Duodenal mucosa (tissue), 2 donors: ENCODE data around the gene PLPP4.

Source experiments
- H3K27ac ChIP-seq: one replicate; pipeline ENCODE4 v1.7.0; 2013; ENCODE audit warnings: low read depth, low read length
- H3K27me3 ChIP-seq, 2 donors: one replicate each; pipeline ENCODE4 v1.7.0; 2013; ENCODE audit warnings: low read length in 2 of 2, control low read depth in 1 of 2; ENCODE audit not compliant: insufficient read depth in 2 of 2, control insufficient read depth in 1 of 2
- H3K36me3 ChIP-seq, 2 donors: one replicate each; pipeline ENCODE4 v1.7.0; 2013; ENCODE audit warnings: low read length in 2 of 2, control low read depth in 1 of 2; ENCODE audit not compliant: insufficient read depth in 2 of 2, control insufficient read depth in 1 of 2
- H3K4me1 ChIP-seq, 2 donors: one replicate each; pipeline ENCODE4 v1.7.0; 2013; ENCODE audit warnings: low read length in 2 of 2, control low read depth in 1 of 2; ENCODE audit not compliant: insufficient read depth in 2 of 2, control insufficient read depth in 1 of 2
- H3K4me3 ChIP-seq, 2 donors: one replicate each; pipeline ENCODE4 v1.7.0; 2013; ENCODE audit warnings: low read length in 2 of 2, low read depth in 1 of 2
- H3K9ac ChIP-seq, 2 donors: one replicate each; pipeline ENCODE4 v1.7.0; 2013; ENCODE audit warnings: low read length in 2 of 2, low read depth in 1 of 2
- H3K9me3 ChIP-seq, 2 donors: one replicate each; pipeline ENCODE4 v1.7.0; 2013; ENCODE audit warnings: low read length in 2 of 2, control low read depth in 1 of 2; ENCODE audit not compliant: control insufficient read depth in 1 of 2

PLPP4 gene

GRCh38 chr10:120580918-120581895, 124.2 kb downstream of the PLPP4 start:
- Histone ChIP-seq H3K9me3 (no peaks in the 10 kb centered on the region), H3K36me3 (no peaks in the 10 kb centered on the region), H3K27ac (no peak overlapping the region), H3K9ac (no peak overlapping the region), H3K4me1 (no peaks in the 10 kb centered on the region), H3K27me3 (no peaks in the 10 kb centered on the region), H3K4me3 (no peak overlapping the region)

DNA sequence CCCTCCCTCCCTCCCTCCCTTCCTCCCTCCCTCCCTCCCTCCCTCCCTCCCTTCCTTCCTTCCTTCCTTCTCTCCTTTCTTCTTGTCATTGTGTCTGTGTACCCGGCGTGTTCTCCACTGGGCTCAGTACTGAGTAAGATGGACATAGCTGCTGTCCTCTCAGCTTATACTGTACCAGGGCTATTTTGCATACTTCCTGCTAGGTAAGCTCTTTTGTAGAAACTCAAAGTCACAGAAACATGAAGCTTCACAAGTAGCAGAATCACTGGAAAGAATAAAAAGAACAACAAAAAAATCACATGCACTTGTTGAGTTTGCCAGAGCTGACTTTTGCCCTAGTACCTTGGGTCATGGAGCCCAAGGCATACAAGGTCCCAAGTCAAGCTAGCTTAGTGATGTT, 125.7 kb downstream of the PLPP4 start:
- no peaks in the 10 kb centered on the region for H3K36me3 ChIP-seq
- no peak overlapping the region for H3K9ac ChIP-seq
- no peaks in the 10 kb centered on the region for H3K9me3 ChIP-seq
- no peaks in the 10 kb centered on the region for H3K4me1 ChIP-seq
- no peaks in the 10 kb centered on the region for H3K27me3 ChIP-seq
- H3K4me3 ChIP-seq = no peak overlapping the region
- no peak overlapping the region for H3K27ac ChIP-seq

DNA sequence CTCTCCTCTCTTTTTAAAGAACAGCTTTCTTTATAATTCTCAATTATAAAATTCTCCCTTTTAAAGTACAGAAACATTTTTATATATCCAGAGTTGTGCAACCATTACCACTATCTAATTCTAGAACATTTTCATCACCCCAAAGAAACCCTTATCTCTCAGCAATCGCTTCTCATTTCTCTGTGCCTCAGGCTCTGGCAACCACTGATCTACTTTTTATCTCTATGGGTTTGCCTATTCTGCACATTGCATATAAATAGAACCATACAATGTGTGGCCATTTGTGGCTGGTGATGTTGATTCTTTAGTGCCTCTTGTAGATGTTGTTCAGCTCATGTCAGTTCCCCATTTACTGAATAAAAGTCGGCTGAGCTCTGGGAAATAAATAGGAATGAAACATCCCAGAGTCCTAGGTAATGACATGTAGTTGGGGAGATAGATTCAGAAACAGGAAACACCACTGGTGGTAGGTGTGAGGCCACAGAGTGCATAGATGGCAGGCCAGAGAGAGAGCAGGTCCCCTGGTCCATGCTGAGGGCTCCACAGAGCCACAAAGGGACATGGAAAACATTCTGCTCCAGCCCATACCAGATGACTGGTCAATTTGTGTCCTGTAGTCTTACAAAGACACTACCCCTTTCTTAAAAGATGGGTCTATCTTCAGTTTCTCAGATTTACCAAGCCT, 126.5 kb downstream of the PLPP4 start:
- Histone ChIP-seq H3K27me3 (no peaks in the 10 kb centered on the region), H3K9me3 (no peaks in the 10 kb centered on the region), H3K4me3 (no peak overlapping the region), H3K9ac (no peak overlapping the region), H3K4me1 (no peaks in the 10 kb centered on the region), H3K36me3 (no peaks in the 10 kb centered on the region), H3K27ac (no peak overlapping the region)

DNA sequence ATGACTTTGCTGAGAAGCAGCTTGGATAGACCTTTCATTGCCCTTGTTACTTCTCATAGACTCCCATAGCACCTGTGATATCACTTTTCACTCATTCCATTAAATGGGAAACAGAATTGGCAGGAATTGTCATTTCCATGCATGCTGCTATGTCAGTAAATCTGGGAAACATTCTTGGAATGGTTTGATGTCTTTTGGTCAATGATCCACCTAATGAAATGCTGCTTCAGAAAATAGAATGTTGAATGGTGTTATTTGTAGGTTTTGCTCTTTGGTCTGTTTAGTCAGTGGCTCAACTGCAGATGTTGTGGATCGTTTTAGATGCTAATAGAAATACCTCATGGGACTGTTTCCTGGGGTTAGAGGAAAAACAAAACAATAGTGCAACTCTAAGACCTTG, 127.8 kb downstream of the PLPP4 start:
- no peaks in the 10 kb centered on the region for H3K4me1 ChIP-seq
- H3K36me3 ChIP-seq = no peaks in the 10 kb centered on the region
- no peaks in the 10 kb centered on the region for H3K27me3 ChIP-seq
- H3K27ac ChIP-seq = no peak overlapping the region
- H3K9ac ChIP-seq = no peak overlapping the region
- no peak overlapping the region for H3K4me3 ChIP-seq
- no peaks in the 10 kb centered on the region for H3K9me3 ChIP-seq

- Histone ChIP-seq H3K4me1 (no peaks in the 10 kb centered on the region), H3K4me3 (no peak overlapping the region), H3K9me3 (no peaks in the 10 kb centered on the region), H3K27ac (no peak overlapping the region), H3K36me3 (no peaks in the 10 kb centered on the region), H3K9ac (no peak overlapping the region), H3K27me3 (no peaks in the 10 kb centered on the region)
These were observed 129.4 kb downstream of the PLPP4 start for GRCh38 chr10:120586471-120586872.

DNA sequence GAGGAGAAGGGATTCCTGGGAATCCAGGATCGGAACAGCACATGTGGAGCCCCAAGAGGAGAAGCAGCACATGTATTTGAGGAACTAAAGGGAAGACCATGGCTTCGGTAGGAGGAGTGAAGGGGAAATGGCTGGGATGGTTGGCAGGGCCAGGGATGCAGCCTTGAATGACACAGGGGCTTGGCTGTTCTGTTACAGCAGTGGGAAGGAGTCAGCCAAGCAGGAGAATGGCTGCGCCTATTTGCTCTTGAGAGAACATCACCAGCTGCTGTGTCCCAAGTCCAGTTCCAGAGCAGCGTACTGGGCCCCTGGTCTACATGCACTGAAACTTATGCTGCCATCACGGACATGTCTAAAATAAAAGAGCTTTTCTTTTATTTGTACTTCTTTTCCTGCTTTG, 130.0 kb downstream of the PLPP4 start:
- Histone ChIP-seq H3K36me3 (no peaks in the 10 kb centered on the region), H3K4me1 (no peaks in the 10 kb centered on the region), H3K4me3 (no peak overlapping the region), H3K9me3 (no peaks in the 10 kb centered on the region), H3K9ac (no peak overlapping the region), H3K27ac (no peak overlapping the region), H3K27me3 (no peaks in the 10 kb centered on the region)

DNA sequence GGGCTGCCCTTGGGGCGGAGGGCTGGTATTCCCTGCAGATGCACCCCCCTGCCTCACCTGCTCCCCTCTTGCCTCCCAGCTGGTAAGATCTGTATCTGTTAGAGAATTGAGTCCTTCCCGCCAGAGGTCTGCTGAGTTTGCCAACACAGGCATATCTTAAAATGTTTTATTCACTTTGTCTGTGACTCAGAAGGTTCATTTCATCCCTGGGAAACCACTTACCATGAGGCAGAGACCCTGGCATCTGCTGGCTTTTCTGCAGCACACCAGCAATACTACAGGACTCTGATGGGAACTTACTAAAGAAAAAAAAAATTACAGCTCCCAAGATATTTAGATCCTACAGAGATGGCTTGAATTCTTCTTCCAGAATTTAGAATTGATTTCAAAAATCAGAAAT, 131.3 kb downstream of the PLPP4 start:
- H3K9ac ChIP-seq = no peak overlapping the region
- H3K27me3 ChIP-seq = no peaks in the 10 kb centered on the region
- H3K4me3 ChIP-seq = no peak overlapping the region
- H3K4me1 ChIP-seq = no peaks in the 10 kb centered on the region
- H3K9me3 ChIP-seq = no peaks in the 10 kb centered on the region
- no peaks in the 10 kb centered on the region for H3K36me3 ChIP-seq
- no peak overlapping the region for H3K27ac ChIP-seq

GRCh38 chr10:120593693-120594092, 136.7 kb downstream of the PLPP4 start:
- Histone ChIP-seq H3K9me3 (no peaks in the 10 kb centered on the region), H3K36me3 (no peaks in the 10 kb centered on the region), H3K27me3 (no peaks in the 10 kb centered on the region), H3K4me1 (no peaks in the 10 kb centered on the region), H3K27ac (no peak overlapping the region), H3K9ac (no peak overlapping the region), H3K4me3 (no peak overlapping the region)

- H3K36me3 ChIP-seq = no peaks in the 10 kb centered on the region
- H3K27ac ChIP-seq = no peak overlapping the region
- H3K4me3 ChIP-seq = no peak overlapping the region
- H3K9ac ChIP-seq = no peak overlapping the region
- no peaks in the 10 kb centered on the region for H3K4me1 ChIP-seq
- no peaks in the 10 kb centered on the region for H3K27me3 ChIP-seq
- no peaks in the 10 kb centered on the region for H3K9me3 ChIP-seq
These were observed 140.9 kb downstream of the PLPP4 start for GRCh38 chr10:120597902-120598301.

GRCh38 chr10:120598386-120598785, 141.4 kb downstream of the PLPP4 start:
- H3K4me3 ChIP-seq = no peak overlapping the region
- no peaks in the 10 kb centered on the region for H3K27me3 ChIP-seq
- H3K4me1 ChIP-seq = no peaks in the 10 kb centered on the region
- H3K9me3 ChIP-seq = no peaks in the 10 kb centered on the region
- H3K27ac ChIP-seq = no peak overlapping the region
- H3K36me3 ChIP-seq = no peaks in the 10 kb centered on the region
- no peak overlapping the region for H3K9ac ChIP-seq
